ENCODE measurements around the gene TAF8.

DNA sequence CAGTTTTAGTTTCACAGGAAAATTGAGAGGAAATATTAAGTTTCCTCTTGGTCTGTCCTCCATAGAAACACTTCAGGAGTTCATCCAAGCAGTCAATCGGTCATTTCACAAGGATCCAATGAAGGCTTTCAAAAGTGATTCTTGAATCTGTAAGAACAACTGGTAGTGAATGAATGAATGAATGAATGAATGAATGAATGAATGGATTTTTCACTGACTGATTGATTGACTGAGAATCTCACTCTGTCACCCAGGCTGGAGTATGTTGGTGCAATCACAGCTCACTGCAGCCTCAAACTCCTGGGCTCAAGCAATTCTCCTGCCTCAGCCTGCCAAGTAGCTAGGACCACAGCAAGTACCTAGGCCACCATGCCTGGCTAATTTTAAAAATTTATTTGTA lies 39.4 kb upstream of the TAF8 start:
- TF ChIP-seq MAX (IDR thresholded peaks at IDR 0.05; ENCODE audit: low read depth), result no peak
- TF ChIP-seq, protein P1, sequence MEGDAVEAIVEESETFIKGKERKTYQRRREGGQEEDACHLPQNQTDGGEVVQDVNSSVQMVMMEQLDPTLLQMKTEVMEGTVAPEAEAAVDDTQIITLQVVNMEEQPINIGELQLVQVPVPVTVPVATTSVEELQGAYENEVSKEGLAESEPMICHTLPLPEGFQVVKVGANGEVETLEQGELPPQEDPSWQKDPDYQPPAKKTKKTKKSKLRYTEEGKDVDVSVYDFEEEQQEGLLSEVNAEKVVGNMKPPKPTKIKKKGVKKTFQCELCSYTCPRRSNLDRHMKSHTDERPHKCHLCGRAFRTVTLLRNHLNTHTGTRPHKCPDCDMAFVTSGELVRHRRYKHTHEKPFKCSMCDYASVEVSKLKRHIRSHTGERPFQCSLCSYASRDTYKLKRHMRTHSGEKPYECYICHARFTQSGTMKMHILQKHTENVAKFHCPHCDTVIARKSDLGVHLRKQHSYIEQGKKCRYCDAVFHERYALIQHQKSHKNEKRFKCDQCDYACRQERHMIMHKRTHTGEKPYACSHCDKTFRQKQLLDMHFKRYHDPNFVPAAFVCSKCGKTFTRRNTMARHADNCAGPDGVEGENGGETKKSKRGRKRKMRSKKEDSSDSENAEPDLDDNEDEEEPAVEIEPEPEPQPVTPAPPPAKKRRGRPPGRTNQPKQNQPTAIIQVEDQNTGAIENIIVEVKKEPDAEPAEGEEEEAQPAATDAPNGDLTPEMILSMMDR (IDR thresholded peaks at IDR 0.05), result no peak
- no peak for TF ChIP-seq RXRA (IDR thresholded peaks at IDR 0.05; ENCODE audit: borderline replicate concordance, low read depth)
- no peak for TF ChIP-seq RFX5 (IDR thresholded peaks at IDR 0.05; ENCODE audit: low read length)
- TF ChIP-seq POLR2AphosphoS5 (IDR thresholded peaks at IDR 0.05; ENCODE audit: low read depth, low read length), result no peak
- no peak for TF ChIP-seq GABPA (IDR thresholded peaks at IDR 0.05; ENCODE audit: low read depth)
- TF ChIP-seq, protein P2, sequence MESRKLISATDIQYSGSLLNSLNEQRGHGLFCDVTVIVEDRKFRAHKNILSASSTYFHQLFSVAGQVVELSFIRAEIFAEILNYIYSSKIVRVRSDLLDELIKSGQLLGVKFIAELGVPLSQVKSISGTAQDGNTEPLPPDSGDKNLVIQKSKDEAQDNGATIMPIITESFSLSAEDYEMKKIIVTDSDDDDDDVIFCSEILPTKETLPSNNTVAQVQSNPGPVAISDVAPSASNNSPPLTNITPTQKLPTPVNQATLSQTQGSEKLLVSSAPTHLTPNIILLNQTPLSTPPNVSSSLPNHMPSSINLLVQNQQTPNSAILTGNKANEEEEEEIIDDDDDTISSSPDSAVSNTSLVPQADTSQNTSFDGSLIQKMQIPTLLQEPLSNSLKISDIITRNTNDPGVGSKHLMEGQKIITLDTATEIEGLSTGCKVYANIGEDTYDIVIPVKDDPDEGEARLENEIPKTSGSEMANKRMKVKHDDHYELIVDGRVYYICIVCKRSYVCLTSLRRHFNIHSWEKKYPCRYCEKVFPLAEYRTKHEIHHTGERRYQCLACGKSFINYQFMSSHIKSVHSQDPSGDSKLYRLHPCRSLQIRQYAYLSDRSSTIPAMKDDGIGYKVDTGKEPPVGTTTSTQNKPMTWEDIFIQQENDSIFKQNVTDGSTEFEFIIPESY (IDR thresholded peaks at IDR 0.05; ENCODE audit: borderline replicate concordance, low read depth), result no peak
- TF ChIP-seq YY1 (IDR thresholded peaks at IDR 0.05; ENCODE audit: low read depth), result no peak
- TF ChIP-seq EP300 (IDR thresholded peaks at IDR 0.05; ENCODE audit: borderline replicate concordance in 1 of 2, low read depth in 1 of 2, low read length in 1 of 2), result no peak
- no peak for TF ChIP-seq NFIC (IDR thresholded peaks at IDR 0.05; ENCODE audit: borderline replicate concordance)

Data from SK-N-SH (cell line).